HG03521 (cell line): ENCODE measurements around the gene SMAD5.

Experiments used
- ATAC-seq: cut with Tn5 transposase; IDR thresholded peaks from one replicate; pipeline ENCODE4 v1.9.1; 2021; ENCODE audit warnings: mild to moderate bottlenecking, moderate library complexity; ENCODE audit not compliant: unreplicated experiment

The SMAD5 gene

DNA sequence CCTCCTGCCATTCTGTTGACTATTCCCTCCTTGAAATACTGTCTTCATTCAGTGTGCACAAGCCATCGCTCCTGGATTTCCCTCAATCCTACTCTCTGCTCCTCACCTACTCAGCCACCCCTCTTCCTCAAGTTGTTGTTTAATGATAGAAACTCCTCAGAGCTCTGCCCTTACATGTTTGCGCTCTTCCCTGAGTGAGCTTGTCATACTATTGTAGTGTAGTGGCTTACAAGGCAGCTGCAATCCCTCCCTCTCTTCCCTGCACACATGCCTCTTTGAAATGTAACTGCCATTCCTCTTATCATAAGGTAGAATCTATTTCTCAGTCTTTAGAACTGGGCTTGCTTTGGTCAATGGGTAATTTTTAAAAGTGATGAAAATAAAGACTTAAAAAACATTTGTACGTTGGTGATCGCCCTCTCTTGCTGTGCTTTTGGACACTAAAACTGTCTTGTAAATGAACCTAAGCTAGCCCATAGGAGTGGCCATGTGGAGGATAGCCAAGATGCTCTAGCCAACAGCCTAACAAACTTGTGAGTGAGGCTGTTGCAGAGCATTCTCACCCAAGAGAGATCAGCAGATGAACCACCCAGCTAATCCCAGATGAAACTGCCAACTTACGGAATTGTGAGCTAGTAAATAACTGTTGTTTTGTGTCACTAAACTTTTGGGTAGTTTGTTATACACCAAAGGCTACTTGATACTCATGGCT lies 18.1 kb upstream of the SMAD5 start:
- ATAC-seq: no peak

DNA sequence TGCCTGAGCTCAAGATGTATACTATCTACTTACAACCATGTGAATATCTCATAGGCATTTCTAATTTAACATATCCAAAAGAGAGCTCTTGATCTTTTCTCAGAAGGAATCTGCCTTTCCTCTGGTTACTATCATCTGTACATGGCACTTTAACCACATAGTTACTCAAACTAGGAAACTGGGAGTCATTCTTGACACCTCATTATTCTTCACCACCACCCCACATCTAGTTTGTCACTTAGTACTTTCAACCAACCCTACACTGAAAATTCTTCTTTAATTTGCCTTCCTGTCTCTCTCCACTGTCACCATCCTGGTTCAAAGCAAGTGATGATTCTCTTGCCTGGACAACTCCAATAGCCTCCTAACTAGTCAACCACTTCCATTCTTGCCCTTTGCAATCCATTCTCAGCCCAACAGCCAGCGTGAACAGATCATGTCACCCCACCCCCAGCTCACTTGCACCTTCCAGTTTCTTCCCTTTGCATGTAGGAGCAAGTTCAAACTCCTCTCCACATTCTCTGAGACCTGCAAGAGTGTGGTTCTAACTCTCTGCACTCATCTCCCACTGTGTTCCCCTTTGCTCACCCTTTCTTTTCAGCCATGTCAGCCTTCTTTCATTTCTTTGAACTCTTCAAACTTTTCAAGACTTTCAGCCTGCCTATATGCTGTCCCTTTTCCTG lies 17.3 kb upstream of the SMAD5 start:
- no peak for ATAC-seq

DNA sequence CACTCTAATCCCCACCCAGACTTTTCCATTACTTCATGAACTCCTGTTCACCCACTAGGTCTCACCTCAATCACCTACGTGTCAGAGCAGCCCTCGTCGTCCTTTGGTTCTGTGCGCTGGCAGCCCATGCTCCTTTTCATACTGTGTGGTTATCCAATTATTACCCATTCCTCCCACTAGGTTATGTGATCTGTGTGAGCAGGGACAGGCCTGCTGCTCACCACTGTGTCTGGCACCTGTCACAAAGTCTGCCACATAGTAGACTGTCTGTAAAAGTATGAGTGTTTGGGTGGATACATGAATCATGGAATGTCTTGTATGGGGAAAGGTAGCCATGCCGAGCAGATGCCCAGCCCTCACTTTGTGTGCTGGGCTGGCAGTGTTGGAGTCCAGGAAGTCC lies 12.1 kb upstream of the SMAD5 start:
- no peak for ATAC-seq

DNA sequence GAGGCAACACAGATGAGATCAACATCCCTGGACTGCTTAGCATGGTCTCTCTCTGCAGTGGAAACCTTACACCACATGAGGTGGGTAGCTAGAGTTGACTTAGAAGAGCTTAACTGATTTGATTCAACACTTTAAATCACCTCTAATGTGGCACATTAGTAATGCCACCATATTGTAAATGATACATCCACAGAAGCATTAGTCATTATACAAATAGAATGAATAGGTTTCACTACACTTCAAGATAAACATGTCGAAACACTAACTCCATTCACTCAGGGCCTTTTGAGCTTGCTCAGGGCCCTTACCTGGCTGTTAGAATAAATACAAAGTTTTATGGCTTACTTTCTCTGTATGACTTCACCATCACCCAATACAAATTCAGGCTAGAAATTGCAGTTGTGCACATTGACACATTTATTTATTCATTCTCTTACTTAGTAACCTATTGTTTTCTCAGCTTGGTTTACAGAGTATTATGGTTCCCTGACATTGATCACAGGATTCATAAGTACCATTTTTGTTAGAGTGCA lies 9.3 kb upstream of the SMAD5 start:
- ATAC-seq: no peak

DNA sequence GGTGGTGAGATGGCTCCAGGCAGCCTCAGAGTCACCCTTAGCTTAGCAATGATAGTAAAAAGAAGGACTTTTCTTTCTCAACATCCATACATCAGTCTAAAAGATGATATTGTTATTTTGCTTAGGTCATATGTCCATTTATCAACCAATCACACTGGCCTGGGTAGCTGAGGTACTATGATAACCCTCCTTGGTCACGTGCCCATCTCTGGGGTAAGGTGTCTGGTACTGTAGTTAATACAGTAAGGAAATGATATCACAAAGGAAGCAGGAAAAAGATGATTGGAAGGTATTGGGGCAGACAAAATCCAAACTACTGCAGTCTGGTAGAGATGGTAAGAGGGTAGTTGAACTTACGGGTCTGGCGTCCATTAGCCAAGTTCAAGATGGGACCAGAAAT lies 5.1 kb upstream of the SMAD5 start:
- ATAC-seq: no peak

DNA sequence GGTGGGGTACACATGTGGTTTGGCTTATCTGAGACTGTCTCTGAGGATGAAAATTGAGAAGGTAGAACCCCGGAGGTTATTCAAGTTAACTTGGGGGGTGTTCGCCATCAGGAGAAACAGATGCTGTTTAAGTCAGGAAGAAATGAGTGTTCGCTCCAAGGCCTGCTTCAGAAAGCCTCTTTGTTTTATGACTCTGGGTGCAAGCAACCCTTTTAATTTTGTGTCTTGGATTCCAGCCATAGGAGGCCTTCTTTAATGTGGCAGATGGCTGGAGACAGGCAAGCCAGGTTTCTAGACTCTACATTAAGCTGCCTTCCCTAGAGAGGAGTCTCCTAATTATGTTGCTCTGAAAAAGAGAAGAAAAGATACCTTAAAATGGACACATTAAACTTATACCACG lies 4.2 kb upstream of the SMAD5 start:
- ATAC-seq: no peak

DNA sequence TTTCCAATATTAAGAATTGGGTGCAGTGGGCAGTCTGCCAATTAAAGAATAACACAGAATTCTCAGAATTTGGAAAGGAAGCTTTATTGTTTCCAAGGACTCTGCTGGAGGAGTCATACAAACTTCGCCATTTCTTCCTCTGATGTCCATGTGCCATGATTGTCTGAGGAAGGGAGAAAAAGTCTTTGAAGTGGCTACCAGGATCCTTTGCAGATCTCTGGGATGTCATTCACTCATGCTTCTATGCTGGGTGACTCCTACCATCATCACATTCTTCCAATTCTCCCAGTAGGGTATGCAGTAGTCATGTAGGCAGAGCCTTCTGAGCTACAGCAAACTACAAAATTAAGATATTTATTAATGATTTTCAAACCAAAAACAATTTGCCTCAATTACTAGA lies 3.2 kb upstream of the SMAD5 start:
- no peak for ATAC-seq

DNA sequence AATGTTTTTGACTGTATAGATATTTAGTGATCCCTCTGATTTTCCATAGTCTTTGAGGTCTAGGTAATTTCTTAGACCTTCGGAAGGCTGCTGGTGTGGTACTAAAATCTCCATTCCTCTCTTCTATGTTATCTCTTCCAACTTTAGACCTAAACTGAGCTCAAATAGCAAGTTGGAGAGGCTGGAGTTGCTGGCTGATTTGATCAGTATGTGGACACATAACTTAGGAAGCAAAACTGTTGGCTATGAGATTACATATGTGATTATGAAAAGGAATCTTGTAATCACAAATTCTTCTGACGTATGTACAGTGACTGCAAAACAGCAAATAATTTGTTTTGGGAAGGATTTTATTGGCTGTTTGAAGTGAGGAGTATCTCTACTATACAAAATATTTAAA lies 2.1 kb upstream of the SMAD5 start:
- no peak for ATAC-seq

DNA sequence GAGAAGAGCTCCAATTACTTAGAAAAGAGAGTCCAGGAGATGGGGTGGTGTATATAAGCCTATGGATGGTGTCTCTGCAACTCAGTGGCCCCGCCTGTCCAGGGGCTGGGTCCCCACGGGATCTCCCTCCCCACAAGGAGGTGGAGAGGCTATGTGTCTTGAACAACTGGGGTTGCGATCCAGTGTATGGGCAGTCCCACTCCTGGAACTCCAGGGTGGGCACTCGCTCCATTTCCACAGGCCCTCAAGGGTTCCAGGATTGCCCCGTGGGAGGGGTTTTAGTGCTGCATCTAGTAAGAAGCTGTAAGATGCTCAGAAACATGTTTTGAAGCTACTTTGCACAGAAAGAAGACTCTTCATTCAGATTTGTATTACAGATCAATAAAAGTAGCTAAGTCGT lies 558 bp upstream of the SMAD5 start:
- no peak for ATAC-seq

DNA sequence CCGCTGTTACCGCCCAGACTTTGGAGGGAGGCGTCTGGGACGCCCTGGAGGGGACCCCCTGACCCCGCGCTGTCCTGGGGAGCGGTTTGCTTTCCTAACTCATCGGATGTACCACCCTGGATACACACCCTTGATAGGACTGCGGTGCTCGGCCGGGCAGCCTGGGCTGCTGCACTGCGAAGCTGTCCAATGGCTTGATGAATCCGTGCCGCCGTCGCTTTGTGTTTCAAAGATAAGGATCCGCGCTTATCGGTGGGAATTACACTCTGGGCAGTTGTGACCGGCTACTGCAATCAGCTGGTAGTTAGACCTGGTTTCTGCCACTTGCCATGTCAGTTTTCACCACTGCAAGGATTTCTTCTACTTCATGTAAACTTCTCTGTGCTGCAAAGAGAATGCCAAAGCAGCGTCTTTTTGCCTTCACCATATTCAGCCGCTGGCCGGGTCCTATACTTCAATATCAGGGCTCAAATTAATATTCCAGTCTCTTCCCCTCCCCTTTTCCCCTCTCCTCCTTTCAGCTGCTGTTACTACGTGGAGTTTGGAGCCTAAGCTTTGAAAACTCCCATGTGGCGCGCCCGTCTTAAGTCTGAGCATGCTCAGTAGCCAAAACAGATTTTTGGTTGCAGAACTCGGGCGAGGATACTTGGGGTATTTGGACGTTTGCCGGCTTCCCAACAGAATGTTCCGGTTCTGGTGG lies 727 bp downstream of the SMAD5 start:
- peak; percentile 24 for ATAC-seq

DNA sequence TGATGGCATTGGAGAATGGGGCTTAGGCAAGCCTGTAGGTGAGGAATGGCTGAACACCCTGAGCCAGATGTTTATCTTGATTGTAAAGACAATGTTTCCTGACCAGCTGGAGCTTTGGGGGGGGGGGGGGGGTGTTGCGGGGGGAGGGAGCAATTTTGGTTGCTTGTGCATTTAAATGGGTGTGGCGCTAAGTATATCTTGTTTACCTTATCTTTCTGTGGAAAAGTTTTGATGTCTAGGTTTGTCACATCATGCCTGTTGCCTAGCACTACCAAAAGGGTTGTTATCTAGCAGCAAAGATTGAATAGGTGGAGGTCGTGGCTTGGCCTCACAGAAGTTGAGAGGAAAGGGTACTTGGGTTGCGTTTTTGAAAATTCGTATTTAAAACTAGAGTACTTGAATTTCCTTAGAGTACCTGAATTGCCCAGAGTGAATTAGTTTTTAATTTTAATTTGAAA lies 1.3 kb downstream of the SMAD5 start:
- no peak for ATAC-seq

DNA sequence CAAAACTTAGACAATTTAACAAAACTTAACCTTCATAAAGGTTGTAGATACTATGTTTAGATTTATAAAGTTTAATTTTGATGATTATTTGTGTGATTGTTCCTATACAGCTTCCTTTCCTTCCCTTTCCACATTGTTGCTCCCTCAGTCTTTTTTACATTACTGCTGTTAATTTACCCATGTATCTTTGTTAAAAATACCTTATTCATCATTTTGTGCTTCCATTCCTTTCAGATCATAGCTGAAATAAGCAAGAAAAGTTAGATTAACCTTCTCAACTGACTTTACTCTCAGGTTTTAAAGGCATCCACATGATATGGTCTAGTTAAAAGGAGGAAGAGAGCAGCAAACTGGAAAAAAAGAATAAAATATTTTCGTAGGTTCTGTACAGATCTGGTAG lies 2.0 kb downstream of the SMAD5 start:
- no peak for ATAC-seq

DNA sequence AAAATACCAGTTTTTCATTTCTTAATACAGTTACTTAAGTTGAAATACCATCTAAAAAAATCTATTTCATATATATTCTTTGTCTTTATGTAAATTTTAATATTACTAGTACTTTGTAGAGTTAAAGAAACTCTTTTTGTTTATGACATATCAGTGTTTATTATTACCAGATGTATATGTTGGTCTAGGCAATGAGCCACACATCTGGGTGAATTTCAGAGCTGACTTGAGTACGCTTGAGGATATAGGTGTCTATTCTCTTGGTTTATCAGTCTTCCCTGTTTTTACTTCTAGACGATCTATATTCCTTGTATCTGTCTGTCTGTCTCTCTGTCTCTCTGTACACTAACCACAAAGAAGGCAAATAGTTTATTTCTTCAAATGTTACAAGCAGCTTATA lies 2.9 kb downstream of the SMAD5 start:
- no peak for ATAC-seq

DNA sequence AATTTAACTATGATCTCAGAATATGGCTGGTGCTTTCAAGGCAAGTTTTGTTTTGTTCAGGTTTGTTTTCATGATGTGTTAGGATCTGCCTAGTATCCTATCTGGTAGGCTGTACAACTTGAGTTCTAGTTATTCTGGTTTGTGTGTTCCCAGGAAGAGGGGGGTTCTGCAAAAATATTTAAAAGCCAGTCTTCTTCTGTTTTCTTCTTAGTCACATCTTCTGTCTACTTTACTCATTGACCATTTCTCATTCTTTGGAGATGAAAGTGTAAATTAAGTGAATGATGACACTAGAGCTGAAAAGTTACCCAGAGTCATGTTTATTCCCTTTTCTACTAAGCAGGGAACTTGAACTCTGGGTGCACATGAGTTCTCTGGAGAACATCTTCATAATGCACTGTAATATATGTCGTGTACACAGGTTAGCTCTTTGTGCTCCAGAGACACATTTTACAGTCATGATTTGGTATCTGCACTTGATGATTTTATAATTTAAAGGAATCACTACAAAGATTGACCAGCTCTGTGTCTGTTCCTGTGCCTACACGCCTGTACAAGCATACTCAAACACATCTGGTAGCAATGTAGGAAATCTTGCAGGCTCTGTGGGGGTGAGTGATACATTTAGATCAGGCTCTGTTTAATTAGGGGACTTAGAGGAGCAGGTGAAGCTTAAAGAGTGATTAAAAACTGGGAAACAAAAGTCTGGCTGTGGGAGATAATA lies 5.0 kb downstream of the SMAD5 start:
- ATAC-seq: no peak

DNA sequence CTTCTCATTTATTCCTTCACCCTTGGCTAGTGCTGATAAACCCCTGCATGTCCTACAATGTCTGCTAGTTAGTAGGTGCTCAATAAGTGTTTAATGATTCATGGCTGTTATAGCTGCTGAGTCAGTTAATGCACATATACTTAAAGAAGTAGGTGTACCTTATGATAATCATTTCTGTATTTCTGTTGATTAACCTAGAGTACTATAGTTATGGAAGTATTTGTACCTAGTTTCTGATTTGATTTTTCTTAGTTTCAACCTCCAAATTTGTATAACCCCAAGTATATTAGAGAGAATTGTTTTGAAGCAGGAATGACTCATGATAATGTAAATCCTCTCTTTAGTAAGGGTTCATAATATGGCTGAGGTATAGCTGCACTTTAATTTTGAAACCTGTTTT lies 8.9 kb downstream of the SMAD5 start:
- ATAC-seq: peak; percentile 79

DNA sequence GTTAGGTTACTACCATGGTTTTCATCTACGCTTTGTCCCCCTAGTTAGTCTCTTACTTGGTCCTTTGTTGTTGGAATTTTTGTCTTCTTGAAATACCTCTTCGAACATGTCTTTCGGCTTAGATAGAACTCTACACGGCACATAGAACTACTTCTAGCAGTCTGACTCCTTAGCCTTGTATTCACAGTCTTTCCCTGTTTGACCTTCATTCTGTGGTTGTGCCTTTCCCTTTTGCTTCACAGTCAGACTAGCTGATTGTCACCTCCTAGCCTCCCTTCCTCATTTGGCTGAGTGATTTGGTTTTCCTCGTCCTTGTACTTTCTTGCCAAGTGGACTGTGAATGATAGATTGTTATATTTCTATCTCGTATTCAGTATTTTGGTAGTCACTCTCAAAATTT lies 10.7 kb downstream of the SMAD5 start:
- no peak for ATAC-seq

DNA sequence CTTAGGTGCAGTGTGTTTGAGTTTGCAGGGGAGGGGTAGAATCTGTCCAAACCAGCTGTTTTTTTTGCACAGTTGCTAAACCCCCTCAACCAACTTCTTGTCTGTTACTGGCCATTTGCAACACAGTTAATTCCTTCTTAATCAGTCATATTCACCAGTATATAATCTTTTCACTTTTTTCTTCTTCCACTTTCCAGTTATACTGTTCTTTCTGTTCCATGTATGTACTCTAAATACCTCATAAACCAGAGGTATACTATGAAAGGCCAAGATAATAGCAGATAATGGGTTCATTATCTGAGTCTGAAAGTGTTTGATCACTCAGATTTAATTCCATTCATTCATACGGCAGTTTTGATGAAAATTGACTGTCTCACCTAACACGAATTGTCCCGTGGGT lies 11.1 kb downstream of the SMAD5 start:
- no peak for ATAC-seq

DNA sequence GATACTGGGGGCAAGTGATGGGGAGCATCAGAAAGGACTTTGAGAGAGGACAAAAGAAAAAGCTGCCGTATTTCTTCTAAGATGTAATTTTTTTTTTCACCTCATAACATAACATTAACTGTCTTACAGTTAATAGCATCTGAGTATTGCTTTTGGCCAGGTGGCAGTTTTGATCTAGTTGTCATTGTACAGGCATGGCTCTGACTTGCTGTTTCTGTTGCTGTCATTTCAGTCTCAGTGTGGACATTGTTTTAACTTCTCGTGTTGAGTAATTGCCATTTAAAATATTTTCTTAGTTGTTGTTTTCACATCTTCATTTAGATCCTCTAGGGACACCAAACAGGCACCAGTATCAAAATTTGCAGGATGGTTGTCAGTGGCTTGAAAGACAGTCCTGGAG lies 12.4 kb downstream of the SMAD5 start:
- ATAC-seq: no peak

DNA sequence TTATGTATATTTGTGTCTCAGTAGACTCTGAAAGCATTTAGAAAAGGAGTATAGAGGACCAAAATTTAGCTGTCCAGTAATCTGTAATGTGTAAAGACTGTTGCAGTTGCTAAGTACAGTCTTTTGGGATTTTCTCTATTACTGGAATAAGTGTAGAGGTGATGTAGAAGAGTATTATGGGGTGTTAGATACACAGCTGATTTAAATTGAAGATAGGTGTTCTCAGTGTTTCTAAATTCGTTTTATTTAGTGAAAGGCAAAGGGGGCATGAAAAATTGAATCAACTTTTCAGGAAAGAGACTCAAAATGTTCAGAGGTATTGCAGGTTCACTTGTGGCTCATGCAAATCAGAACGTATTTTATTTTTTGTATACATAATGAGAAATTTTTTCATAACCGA lies 13.6 kb downstream of the SMAD5 start:
- ATAC-seq: no peak

DNA sequence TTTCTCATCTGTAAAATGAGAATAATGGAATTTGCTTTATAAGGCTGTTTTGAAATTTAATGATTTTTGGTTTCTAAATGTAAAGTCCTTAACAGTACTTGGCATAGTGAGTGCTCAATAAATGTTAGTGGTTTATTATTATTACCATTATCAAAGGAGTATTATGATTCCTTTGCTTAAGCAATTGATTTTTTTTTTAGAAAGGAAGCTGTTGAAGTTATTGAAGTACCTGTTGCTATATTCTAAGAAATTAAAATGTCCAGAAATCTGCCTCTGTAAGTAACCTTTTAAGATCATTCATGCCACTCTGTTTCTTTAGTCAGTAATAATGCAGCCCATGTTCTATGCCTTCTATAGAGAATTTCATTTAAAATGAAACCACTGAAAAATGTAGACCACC lies 15.0 kb downstream of the SMAD5 start:
- no peak for ATAC-seq

DNA sequence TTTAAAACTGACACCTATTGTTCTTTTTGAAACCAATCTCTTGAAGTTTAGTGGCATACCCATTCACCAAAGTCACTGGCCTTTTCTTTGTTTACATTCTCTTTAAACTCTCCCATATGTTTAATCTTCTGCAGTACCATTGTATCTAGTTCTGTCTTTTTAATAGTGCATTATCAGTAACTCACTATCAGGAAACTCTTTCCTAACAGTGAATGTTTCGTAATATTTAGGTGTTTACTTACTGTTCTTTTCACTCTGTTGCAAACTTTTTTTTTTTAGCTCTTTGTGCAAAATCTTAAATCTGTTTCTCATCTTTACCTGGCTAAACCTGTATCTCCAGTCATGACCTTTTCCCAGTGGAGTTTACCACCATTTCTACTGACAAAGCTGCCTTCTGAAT lies 17.2 kb downstream of the SMAD5 start:
- ATAC-seq: no peak
